Uterus (tissue), 2 donors: ENCODE results near the gene PLA2G6.

ENCODE experiments used
- POLR2A ChIP-seq, 2 donors: fragments of 450-650 bp; IDR thresholded peaks; one replicate each; pipeline ENCODE4 v1.6.1; 2016; ENCODE audit warnings: antibody characterized with exemption in 2 of 2, mild to moderate bottlenecking in 1 of 2, moderate library complexity in 1 of 2
- TF ChIP-seq, protein P1 (sequence below), 4 experiments: fragments of 200-600 bp in 2 of 4; fragments of 450-650 bp in 2 of 4; sonication (generic) in 2 of 4; IDR thresholded peaks; one replicate each; pipeline ENCODE4 v1.5.1; 2016 to 2019; ENCODE audit warnings: antibody characterized with exemption in 4 of 4, mild to moderate bottlenecking in 2 of 4, moderate library complexity in 1 of 4

DNA sequence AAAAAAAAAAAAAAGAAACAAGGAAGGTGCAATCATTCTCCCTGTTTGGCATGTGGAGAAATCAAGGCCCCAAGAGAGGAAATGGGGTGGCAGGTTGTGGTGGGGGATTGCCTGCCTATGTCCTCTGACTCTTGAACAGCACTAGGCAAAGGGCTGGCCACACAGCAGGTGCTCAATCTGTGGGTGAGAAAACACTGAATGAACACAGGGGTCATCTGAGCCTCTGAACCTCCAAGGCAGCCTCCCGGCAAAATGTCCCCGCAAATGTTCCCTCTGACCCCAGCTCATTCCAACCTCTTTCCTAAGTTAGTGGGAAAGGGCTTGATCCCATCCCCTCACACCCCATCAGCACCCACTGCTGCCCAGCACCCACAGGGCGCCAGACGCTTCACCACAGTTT lies 4.6 kb downstream of the PLA2G6 start:
- TF ChIP-seq, protein P1, sequence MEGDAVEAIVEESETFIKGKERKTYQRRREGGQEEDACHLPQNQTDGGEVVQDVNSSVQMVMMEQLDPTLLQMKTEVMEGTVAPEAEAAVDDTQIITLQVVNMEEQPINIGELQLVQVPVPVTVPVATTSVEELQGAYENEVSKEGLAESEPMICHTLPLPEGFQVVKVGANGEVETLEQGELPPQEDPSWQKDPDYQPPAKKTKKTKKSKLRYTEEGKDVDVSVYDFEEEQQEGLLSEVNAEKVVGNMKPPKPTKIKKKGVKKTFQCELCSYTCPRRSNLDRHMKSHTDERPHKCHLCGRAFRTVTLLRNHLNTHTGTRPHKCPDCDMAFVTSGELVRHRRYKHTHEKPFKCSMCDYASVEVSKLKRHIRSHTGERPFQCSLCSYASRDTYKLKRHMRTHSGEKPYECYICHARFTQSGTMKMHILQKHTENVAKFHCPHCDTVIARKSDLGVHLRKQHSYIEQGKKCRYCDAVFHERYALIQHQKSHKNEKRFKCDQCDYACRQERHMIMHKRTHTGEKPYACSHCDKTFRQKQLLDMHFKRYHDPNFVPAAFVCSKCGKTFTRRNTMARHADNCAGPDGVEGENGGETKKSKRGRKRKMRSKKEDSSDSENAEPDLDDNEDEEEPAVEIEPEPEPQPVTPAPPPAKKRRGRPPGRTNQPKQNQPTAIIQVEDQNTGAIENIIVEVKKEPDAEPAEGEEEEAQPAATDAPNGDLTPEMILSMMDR (IDR thresholded peaks at IDR 0.05), result no peak
- no peak for TF ChIP-seq POLR2A (IDR thresholded peaks at IDR 0.05)
